CD14-positive monocyte (primary cell): ENCODE results near the gene CKAP5. TPM values are rescaled to one million over a fixed set of nuclear protein-coding genes. Genes with fewer than 3 reads are reported as not detected.

Experiments used
- DNase-seq, 3 donors: peaks; one replicate each; pipeline ENCODE4 v3.0.0-alpha.2; 2011 to 2022
- H2AFZ ChIP-seq: 2 replicates; pipeline ENCODE4 v1.6.0; 2012; ENCODE audit warnings: mild to moderate bottlenecking, low read depth, low read length, inconsistent platforms; ENCODE audit not compliant: insufficient read depth, poor library complexity, severe bottlenecking
- H3K27ac ChIP-seq, 2 donors: 1 replicate in 1 of 2; 2 replicates in 1 of 2; pipeline ENCODE4 v1.5.1; 2012 to 2013; ENCODE audit warnings: low read length in 2 of 2, control low read depth in 1 of 2, inconsistent platforms in 1 of 2, low read depth in 1 of 2, mild to moderate bottlenecking in 1 of 2
- H3K27me3 ChIP-seq, 2 donors: one replicate each; pipeline versions ENCODE4 v1.6.0 to v1.6.1; 2011 to 2013; ENCODE audit warnings: low read length in 2 of 2; ENCODE audit not compliant: control insufficient read depth in 2 of 2, insufficient read depth in 2 of 2
- H3K36me3 ChIP-seq, 2 donors: replicated peaks in 1 of 2; 1 replicate in 1 of 2; 2 replicates in 1 of 2; pipeline versions ENCODE4 v1.5.1 to v1.6.1; 2012 to 2013; ENCODE audit warnings: low read length in 2 of 2, control low read depth in 1 of 2, inconsistent platforms in 1 of 2, mild to moderate bottlenecking in 1 of 2; ENCODE audit not compliant: insufficient read depth in 2 of 2, control insufficient read depth in 1 of 2
- H3K4me1 ChIP-seq, 2 donors: 1 replicate in 1 of 2; 2 replicates in 1 of 2; pipeline versions ENCODE4 v1.5.1 to v1.6.1; 2012 to 2013; ENCODE audit warnings: low read length in 2 of 2, control low read depth in 1 of 2, inconsistent platforms in 1 of 2, mild to moderate bottlenecking in 1 of 2, moderate library complexity in 1 of 2; ENCODE audit not compliant: insufficient read depth in 2 of 2, control insufficient read depth in 1 of 2
- H3K4me2 ChIP-seq: replicated peaks from 2 replicates; pipeline ENCODE3; 2012; ENCODE audit warnings: low read length, moderate library complexity, mild to moderate bottlenecking; ENCODE audit not compliant: poor library complexity, severe bottlenecking; ENCODE audit errors: extremely low read depth
- H3K4me3 ChIP-seq, 3 experiments: fragments of 200-600 bp in 1 of 3; sonication (generic) in 1 of 3; replicated peaks in 1 of 3; 1 replicate in 2 of 3; 2 replicates in 1 of 3; pipeline ENCODE4 v1.5.1; 2011 to 2013; ENCODE audit warnings: low read length in 3 of 3, mild to moderate bottlenecking in 3 of 3, control low read depth in 2 of 3, low read depth in 2 of 3, inconsistent platforms in 1 of 3, moderate library complexity in 1 of 3
- H3K79me2 ChIP-seq: 2 replicates; pipeline ENCODE4 v1.6.0; 2012; ENCODE audit warnings: mild to moderate bottlenecking, control low read depth, inconsistent platforms, low read length, moderate library complexity; ENCODE audit not compliant: insufficient read depth
- H3K9ac ChIP-seq: 2 replicates; pipeline ENCODE4 v1.6.0; 2017; ENCODE audit warnings: low read length, mild to moderate bottlenecking; ENCODE audit not compliant: insufficient read depth, poor library complexity, severe bottlenecking
- H3K9me3 ChIP-seq, 2 donors: replicated peaks in 1 of 2; 1 replicate in 1 of 2; 2 replicates in 1 of 2; pipeline versions ENCODE4 v1.5.1 to v1.6.1; 2012 to 2013; ENCODE audit warnings: low read length in 2 of 2, control low read depth in 1 of 2; ENCODE audit not compliant: control insufficient read depth in 1 of 2, insufficient read depth in 1 of 2
- H4K20me1 ChIP-seq: 2 replicates; pipeline ENCODE4 v1.6.0; 2012; ENCODE audit warnings: mild to moderate bottlenecking, low read length, control low read depth, moderate library complexity; ENCODE audit not compliant: insufficient read depth
- H3K27ac Mint-ChIP-seq, 7 donors: one replicate each; pipeline ENCODE4 v1.8.0; 2020; ENCODE audit warnings: mild to moderate bottlenecking in 7 of 7, mixed read lengths in 7 of 7, moderate library complexity in 6 of 7, inconsistent platforms in 2 of 7
- H3K27me3 Mint-ChIP-seq, 3 donors: one replicate each; pipeline ENCODE4 v1.8.0; 2021 to 2022; ENCODE audit warnings: low read depth in 3 of 3, mild to moderate bottlenecking in 3 of 3, mixed read lengths in 3 of 3, moderate library complexity in 3 of 3, inconsistent platforms in 1 of 3
- H3K36me3 Mint-ChIP-seq, 2 donors: one replicate each; pipeline ENCODE4 v1.8.0; 2020; ENCODE audit warnings: mixed read lengths in 2 of 2, inconsistent platforms in 1 of 2, mild to moderate bottlenecking in 1 of 2
- H3K4me1 Mint-ChIP-seq: one replicate; pipeline ENCODE4 v1.8.0; 2020; ENCODE audit warnings: mild to moderate bottlenecking, mixed read lengths
- H3K4me3 Mint-ChIP-seq, 2 donors: one replicate each; pipeline ENCODE4 v1.8.0; 2020; ENCODE audit warnings: mild to moderate bottlenecking in 2 of 2, mixed read lengths in 2 of 2, moderate library complexity in 1 of 2
- H3K9me3 Mint-ChIP-seq, 7 donors: one replicate each; pipeline ENCODE4 v1.8.0; 2020 to 2022; ENCODE audit warnings: mixed read lengths in 7 of 7, mild to moderate bottlenecking in 6 of 7, moderate library complexity in 6 of 7, inconsistent platforms in 2 of 7
- CTCF ChIP-seq: fragments of 200-600 bp; IDR thresholded peaks from one replicate; pipeline ENCODE4 v1.8.0; 2022; ENCODE audit warnings: antibody characterized with exemption, mild to moderate bottlenecking
- WGBS: methylation state at CpG from one replicate; pipeline ENCODE4 v1.1.5; 2013; ENCODE audit warnings: missing lambda C conversion rate; ENCODE audit not compliant: insufficient coverage; 5-methylcytosine and 5-hydroxymethylcytosine counted together
- intact Hi-C, 2 donors: fragments of 100-400 bp; cut with micrococcal nuclease; formaldehyde crosslinking; loops; one replicate each; pipeline versions ENCODE4 v1.15.0 to v1.15.1; 2023
- polyA plus RNA-seq, 3 donors: library from polyadenylated mRNA; depleted of rRNA in 1 of 3; unstranded in 2 of 3; stranded (reverse) in 1 of 3; fragments of 300-500 nt in 2 of 3; fragments of >200 nt in 1 of 3; fragmentation: Illumina TruSeq in 2 of 3; gene quantifications; 1 replicate in 2 of 3; 2 replicates in 1 of 3; pipeline ENCODE4 v1.2.3, GENCODE V29; 2012 to 2021

CKAP5 gene
- polyA plus RNA-seq, 3 donors = 6.4 to 10.2 (median 7.9) TPM

GRCh38 chr11:46697303-46697702, 148.8 kb downstream of the CKAP5 start:
- Histone ChIP-seq H3K9ac (peak overlapping the region; percentile 25), H2AFZ (no peak overlapping the region), H3K4me1 (peaks cover 23 to 38% of the 10 kb centered on the region in 2 donors), H3K27me3 (no peaks in the 10 kb centered on the region), H3K4me3 (no peak overlapping the region), H3K4me2 (no peak overlapping the region), H3K79me2 (peaks cover 87% of the 10 kb centered on the region), H3K9me3 (no peaks in the 10 kb centered on the region), H3K36me3 (peaks cover 43 to 61% of the 10 kb centered on the region in 2 donors), H3K27ac (peak overlapping the region in 1 of 2 donors; percentile 50), H4K20me1 (peaks cover 63% of the 10 kb centered on the region)
- Mint-ChIP-seq H3K27me3 (peaks cover 0 to 4% (median 0%) of the 10 kb centered on the region in 3 donors), H3K4me1 (peaks cover 35% of the 10 kb centered on the region), H3K27ac (peak overlapping the region in 3 of 7 donors; percentile 48 to 85 (median 61)), H3K4me3 (no peak overlapping the region), H3K36me3 (peaks cover 36 to 58% of the 10 kb centered on the region in 2 donors), H3K9me3 (peaks cover 0 to 2% (median 0%) of the 10 kb centered on the region in 7 donors)
- no peak for DNase-seq
- TF ChIP-seq CTCF = no peak
- intact Hi-C loops = no loop called here
- 86% methylated on average over 3 of the region's 3 CpGs for whole genome bisulfite sequencing

- no peak for TF ChIP-seq CTCF
- intact Hi-C loops = no loop called here
- Histone ChIP-seq H3K4me2 (no peak overlapping the region), H3K4me1 (peaks cover 16 to 28% of the 10 kb centered on the region in 2 donors), H4K20me1 (peaks cover 69% of the 10 kb centered on the region), H3K27me3 (no peaks in the 10 kb centered on the region), H3K4me3 (no peak overlapping the region), H3K27ac (peak overlapping the region in 1 of 2 donors; percentile 51), H2AFZ (no peak overlapping the region), H3K79me2 (peaks cover 82% of the 10 kb centered on the region), H3K9ac (no peak overlapping the region), H3K36me3 (peaks cover 49 to 69% of the 10 kb centered on the region in 2 donors), H3K9me3 (no peaks in the 10 kb centered on the region)
- H3K27ac Mint-ChIP-seq = peak overlapping the region in 1 of 7 donors; percentile 76
- WGBS = 98% methylated on average over 8 of the region's 11 CpGs
- H3K36me3 Mint-ChIP-seq = peaks cover 43 to 66% of the 10 kb centered on the region in 2 donors
- H3K9me3 Mint-ChIP-seq = peaks cover 0 to 2% (median 0%) of the 10 kb centered on the region in 7 donors
- H3K4me3 Mint-ChIP-seq = no peak overlapping the region
- H3K27me3 Mint-ChIP-seq = peaks cover 0 to 4% (median 0%) of the 10 kb centered on the region in 3 donors
- DNase-seq = no peak
- peaks cover 28% of the 10 kb centered on the region for H3K4me1 Mint-ChIP-seq
Measured at GRCh38 chr11:46696212-46696558, 149.9 kb downstream of the CKAP5 start.
